ENCODE data around the gene FNDC3A. TPM values are rescaled to one million over a fixed set of nuclear protein-coding genes. Genes with fewer than 3 reads are reported as not detected.

The FNDC3A gene
- total and polyA plus RNA-seq, 12 donors = 24.4 to 91.2 (median 62.4) TPM

- no peak overlapping the region for H3K4me3 ChIP-seq
- no peaks in the 10 kb centered on the region for H3K36me3 ChIP-seq (replicated peaks in 1 of 2)
- H3K27me3 ChIP-seq = no peaks in the 10 kb centered on the region
- 67 to 71% (median 70%) methylated on average over 2 of the region's 2 CpGs for WGBS, 4 donors
- no peaks in the 10 kb centered on the region for H3K9me3 ChIP-seq (replicated peaks in 1 of 3)
- H3K4me1 ChIP-seq (replicated peaks in 1 of 2) = peaks cover 0 to 35% of the 10 kb centered on the region in 2 donors
- intact Hi-C loops (cut with DNase I) = no loop called here
- TF ChIP-seq CTCF (IDR thresholded peaks at IDR 0.05) (no peak), POLR2A (IDR thresholded peaks at IDR 0.05) (no peak)
- no peak overlapping the region for H3K27ac ChIP-seq
- DNase-seq = no peak
Observed at GRCh38 chr13:48978942-48979601, 3.4 kb downstream of the FNDC3A start.

DNA sequence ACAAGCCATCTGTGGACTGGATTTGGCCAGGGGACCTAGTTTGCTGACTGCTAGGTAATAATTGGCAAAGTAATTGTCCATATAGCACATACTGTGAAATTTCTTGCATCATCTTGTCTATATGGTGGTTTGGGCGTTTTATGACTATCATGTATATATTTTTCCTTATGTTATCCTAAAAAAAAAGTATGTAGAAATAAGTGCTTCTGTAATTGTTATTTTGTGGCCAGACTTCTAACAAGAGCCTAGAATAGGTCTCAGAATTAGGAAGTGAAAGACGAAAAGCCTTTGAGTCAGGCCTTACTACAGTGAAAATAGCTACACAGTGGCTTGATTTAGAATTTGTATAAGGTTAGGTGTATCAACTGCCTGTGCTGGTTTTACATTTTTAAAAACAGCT, 4.2 kb downstream of the FNDC3A start:
- Histone ChIP-seq H3K27me3 (no peaks in the 10 kb centered on the region), H3K27ac (no peak overlapping the region), H3K36me3 (replicated peaks in 1 of 2) (no peaks in the 10 kb centered on the region), H3K4me1 (replicated peaks in 1 of 2) (peaks cover 0 to 31% of the 10 kb centered on the region in 2 donors), H3K9me3 (replicated peaks in 1 of 3) (no peaks in the 10 kb centered on the region), H3K4me3 (no peak overlapping the region)
- intact Hi-C loops (cut with DNase I) = loop anchor here in 1 of 2 donors (10.0 kb wide), 1 partner anchor 95 kb away; no protein-coding TSS in a partner anchor
- no peak for TF ChIP-seq POLR2A (IDR thresholded peaks at IDR 0.05)
- no peak for TF ChIP-seq CTCF (IDR thresholded peaks at IDR 0.05)
- DNase-seq = no peak
- WGBS, 4 donors = 71 to 81% (median 76%) methylated on average over 2 of the region's 2 CpGs

DNA sequence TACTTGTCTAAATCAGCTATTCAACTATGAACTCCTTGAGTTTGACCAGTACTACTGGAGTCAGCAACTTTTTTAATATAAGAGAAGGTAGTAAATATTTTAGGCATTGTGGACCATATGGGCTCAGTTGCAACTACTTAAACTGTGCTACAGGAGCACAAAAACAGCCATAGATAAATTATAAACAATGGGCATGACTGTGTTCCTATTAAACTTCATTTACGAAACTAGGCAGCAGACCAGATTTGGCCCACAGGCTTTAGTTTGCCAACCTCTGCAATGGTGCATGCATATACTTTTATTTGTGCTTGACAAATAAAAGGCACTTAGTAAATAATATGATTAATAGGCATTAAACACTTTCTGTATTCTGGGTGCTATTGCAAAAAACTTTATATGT, 7.6 kb downstream of the FNDC3A start:
- Histone ChIP-seq H3K9me3 (replicated peaks in 1 of 3) (no peaks in the 10 kb centered on the region), H3K27ac (no peak overlapping the region), H3K4me1 (replicated peaks in 1 of 2) (peaks cover 0 to 23% of the 10 kb centered on the region in 2 donors), H3K27me3 (no peaks in the 10 kb centered on the region), H3K36me3 (replicated peaks in 1 of 2) (no peaks in the 10 kb centered on the region), H3K4me3 (no peak overlapping the region)
- DNase-seq = no peak
- 89 to 94% (median 92%) methylated on average over 1 of the region's 1 CpG for WGBS, 4 donors
- no peak for TF ChIP-seq CTCF (IDR thresholded peaks at IDR 0.05)
- no peak for TF ChIP-seq POLR2A (IDR thresholded peaks at IDR 0.05)
- intact Hi-C loops (cut with DNase I) = loop anchor here in 1 of 2 donors (10.0 kb wide), 1 partner anchor 91 kb away; no protein-coding TSS in a partner anchor

DNA sequence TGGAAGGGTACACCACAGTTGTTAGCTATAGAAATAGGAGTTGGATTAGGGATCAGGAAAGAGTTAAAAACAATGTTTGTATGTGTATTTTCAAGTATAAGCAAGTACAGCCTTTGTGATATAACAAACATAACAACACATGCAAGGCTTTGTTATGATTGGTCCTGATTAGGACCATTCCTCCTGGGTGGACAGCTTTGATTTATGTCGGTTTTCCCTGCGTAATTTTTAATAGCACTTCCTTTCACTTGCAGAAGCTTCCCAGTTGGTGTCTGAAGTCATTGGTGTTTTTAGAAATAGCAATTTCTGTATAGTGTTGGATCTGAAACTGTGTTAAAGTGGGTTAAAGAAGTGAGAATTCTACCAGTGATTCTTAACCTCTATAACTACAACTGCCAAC, 10.0 kb downstream of the FNDC3A start:
- DNase-seq = no peak
- intact Hi-C loops (cut with DNase I) = loop anchor here in 1 of 2 donors (10.0 kb wide), 1 partner anchor 89 kb away; no protein-coding TSS in a partner anchor
- Histone ChIP-seq H3K27ac (no peak overlapping the region), H3K4me3 (no peak overlapping the region), H3K27me3 (no peaks in the 10 kb centered on the region), H3K9me3 (replicated peaks in 1 of 3) (no peaks in the 10 kb centered on the region), H3K4me1 (replicated peaks in 1 of 2) (peaks cover 0 to 7% of the 10 kb centered on the region in 2 donors), H3K36me3 (replicated peaks in 1 of 2) (no peaks in the 10 kb centered on the region)
- WGBS, 4 donors = 39 to 68% (median 51%) methylated on average over 2 of the region's 2 CpGs
- TF ChIP-seq POLR2A (IDR thresholded peaks at IDR 0.05) = no peak
- TF ChIP-seq CTCF (IDR thresholded peaks at IDR 0.05) = no peak
